GM06990 (cell line): ENCODE data around the gene LGALS9.
A peak's percentile ranks its signal among the peaks of the same experiment; 100 is the strongest.

Experiments used
- DNase-seq: peaks from one replicate; pipeline ENCODE4 v3.0.0-alpha.2; 2011; ENCODE audit not compliant: insufficient read length; ENCODE audit errors: extremely low read depth
- H3K27me3 ChIP-seq: replicated peaks from 2 replicates; pipeline ENCODE4 v1.6.0; 2011; ENCODE audit warnings: low read length; ENCODE audit not compliant: control insufficient read depth, insufficient read depth
- H3K36me3 ChIP-seq: 2 replicates; pipeline ENCODE4 v1.5.1; 2011; ENCODE audit warnings: low read length; ENCODE audit not compliant: control insufficient read depth, insufficient read depth
- H3K4me3 ChIP-seq: replicated peaks from 2 replicates; pipeline ENCODE4 v1.5.1; 2011; ENCODE audit warnings: low read depth, mild to moderate bottlenecking, control low read depth, low read length
- CTCF ChIP-seq: IDR thresholded peaks from 2 replicates; pipeline ENCODE4 v1.5.1; 2011; ENCODE audit warnings: low read length, control low read depth, mild to moderate bottlenecking, inconsistent platforms; ENCODE audit not compliant: insufficient read depth, poor library complexity, severe bottlenecking

LGALS9 gene

GRCh38 chr17:27630607-27631410, at the start of gene LGALS9:
LGALS9 (plus strand) TSS chr17:27631188; CDS start chr17:27631266, 78 bp downstream.
- DNase-seq = peak; percentile 57
- no peaks in the 10 kb centered on the region for H3K27me3 ChIP-seq
- H3K36me3 ChIP-seq = peaks cover under 1% of the 10 kb centered on the region
- TF ChIP-seq CTCF = no peak
- H3K4me3 ChIP-seq = peak within 1 kb of the TSS; percentile 92

- Histone ChIP-seq H3K27me3 (no peaks in the 10 kb centered on the region), H3K4me3 (no peak overlapping the region), H3K36me3 (peaks cover 16% of the 10 kb centered on the region)
- no peak for TF ChIP-seq CTCF
- DNase-seq = no peak
Measured at GRCh38 chr17:27582696-27583095, 48.3 kb upstream of the LGALS9 start.

GRCh38 chr17:27585153-27585681, 45.8 kb upstream of the LGALS9 start:
- TF ChIP-seq CTCF = no peak
- H3K27me3 ChIP-seq = no peaks in the 10 kb centered on the region
- no peak for DNase-seq
- peaks cover 23% of the 10 kb centered on the region for H3K36me3 ChIP-seq
- H3K4me3 ChIP-seq = no peak overlapping the region

GRCh38 chr17:27585792-27586191, 45.2 kb upstream of the LGALS9 start:
- no peak for DNase-seq
- H3K36me3 ChIP-seq = peaks cover 23% of the 10 kb centered on the region
- no peaks in the 10 kb centered on the region for H3K27me3 ChIP-seq
- no peak overlapping the region for H3K4me3 ChIP-seq
- TF ChIP-seq CTCF = no peak

- Histone ChIP-seq H3K36me3 (peaks cover 24% of the 10 kb centered on the region), H3K4me3 (no peak overlapping the region), H3K27me3 (no peaks in the 10 kb centered on the region)
- no peak for DNase-seq
- no peak for TF ChIP-seq CTCF
Measured at GRCh38 chr17:27586203-27586721, 44.7 kb upstream of the LGALS9 start.

GRCh38 chr17:27588354-27588753, 42.6 kb upstream of the LGALS9 start:
- peaks cover 29% of the 10 kb centered on the region for H3K36me3 ChIP-seq

More at GRCh38 chr17:27588354-27588753, 42.6 kb upstream of the LGALS9 start:
- DNase-seq = no peak
- no peak overlapping the region for H3K4me3 ChIP-seq
- H3K27me3 ChIP-seq = no peaks in the 10 kb centered on the region
- no peak for TF ChIP-seq CTCF
